Dermis blood vessel endothelial cell (primary cell): ENCODE measurements around the gene C3orf62. TPM values are rescaled to one million over a fixed set of nuclear protein-coding genes. Genes with fewer than 3 reads are reported as not detected.
"Not testable (repeated sequence)": the region's sequence is repeated elsewhere in the genome, so short reads cannot be mapped to it uniquely, and the experiment has no call there.

Experiments
- DNase-seq: peaks from one replicate; pipeline ENCODE4 v3.0.0; 2010
- total RNA-seq: library from RNA; depleted of rRNA; stranded (reverse); fragments of >200 nt; gene quantifications from 2 replicates; pipeline ENCODE4 v1.2.3, GENCODE V29; 2014

C3orf62 gene
- total RNA-seq, 1 donor from 2014 or later = 1.4 TPM

- DNase-seq = no peak
Observed at GRCh38 chr3:49266410-49267095, 10.5 kb downstream of the C3orf62 start.

GRCh38 chr3:49265661-49266386 lies 11.2 kb downstream of the C3orf62 start:
- DNase-seq = no peak

DNA sequence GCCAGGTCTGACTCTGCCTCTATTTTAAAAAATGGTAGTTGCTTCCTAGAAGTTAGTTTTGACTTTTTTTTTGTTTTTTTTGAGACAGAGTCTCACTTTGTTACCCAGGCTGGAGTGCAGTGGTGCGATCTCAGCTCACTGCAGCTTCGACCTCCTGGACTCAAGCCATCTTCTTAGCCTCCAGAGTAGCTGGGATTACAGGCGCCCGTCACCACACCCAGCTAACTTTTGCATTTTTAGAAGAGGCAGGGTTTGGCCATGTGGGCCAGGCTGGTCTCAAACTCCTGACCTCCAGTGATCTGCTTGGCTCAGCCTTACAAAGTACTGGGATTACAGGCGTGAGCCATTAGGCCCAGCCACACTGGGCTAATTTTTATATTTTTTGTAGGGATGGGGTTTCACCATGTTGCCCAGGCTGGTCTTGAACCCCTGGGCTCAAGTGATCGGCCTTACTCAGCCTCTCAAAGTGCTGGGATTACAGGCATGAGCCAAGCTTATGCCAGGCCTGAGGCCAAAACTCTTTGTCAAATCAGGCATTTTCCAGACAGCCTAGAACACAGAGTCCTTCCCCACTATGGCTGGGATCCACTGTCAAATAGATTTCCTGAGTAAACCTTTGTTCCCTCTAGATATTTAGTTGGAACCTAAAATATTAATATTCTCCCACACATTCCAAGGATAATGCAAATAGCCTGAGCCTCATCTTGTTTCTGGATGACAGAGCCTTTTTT lies 13.7 kb downstream of the C3orf62 start:
- DNase-seq = no peak

GRCh38 chr3:49260806-49261324 lies 16.2 kb downstream of the C3orf62 start:
- no peak for DNase-seq

GRCh38 chr3:49257187-49257586 lies 19.8 kb downstream of the C3orf62 start:
- no peak for DNase-seq

DNA sequence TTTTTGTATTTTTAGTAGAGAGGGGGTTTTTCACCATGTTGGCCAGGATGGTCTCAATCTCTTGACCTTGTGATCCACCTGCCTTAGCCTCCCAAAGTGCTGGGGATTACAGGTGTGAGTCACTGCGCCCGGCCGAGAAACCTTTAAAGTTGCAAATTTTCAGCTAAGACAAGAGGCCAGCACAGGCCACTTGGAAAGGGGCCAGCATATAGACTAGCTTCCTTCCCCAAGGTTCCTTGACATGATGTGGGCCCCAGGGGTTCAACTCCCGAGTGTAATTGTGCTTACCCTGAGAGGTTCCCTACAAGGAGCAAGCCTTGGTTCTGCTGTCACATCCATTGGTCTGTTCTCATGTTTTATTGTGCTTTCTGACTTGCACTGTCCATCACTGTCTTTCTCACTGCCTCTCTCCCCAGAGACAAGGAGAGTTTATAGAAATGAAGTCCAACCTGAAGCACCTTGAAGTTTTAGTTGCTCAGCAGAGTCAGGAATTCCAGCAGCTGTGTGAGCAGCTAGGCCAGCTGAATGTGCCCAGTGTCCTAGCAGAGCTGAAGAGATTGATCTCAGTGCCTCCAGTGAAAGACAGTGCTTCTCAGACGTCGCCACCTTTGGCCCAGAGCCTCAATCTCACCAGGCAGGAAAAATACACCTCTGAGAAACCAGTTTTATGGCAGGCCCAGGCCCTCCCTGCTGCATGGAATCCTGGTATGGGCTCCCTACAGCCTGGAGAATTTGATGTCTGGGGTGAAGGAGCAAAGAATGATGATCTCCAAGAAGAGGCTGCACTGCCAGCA lies 21.1 kb downstream of the C3orf62 start:
- DNase-seq = peak; percentile 16

- DNase-seq = no peak
Observed at GRCh38 chr3:49255112-49255511, 21.9 kb downstream of the C3orf62 start.

GRCh38 chr3:49253512-49253911 lies 23.5 kb downstream of the C3orf62 start:
- DNase-seq = no peak

GRCh38 chr3:49248840-49249227 lies 28.2 kb downstream of the C3orf62 start:
- peak; percentile 10 for DNase-seq

DNA sequence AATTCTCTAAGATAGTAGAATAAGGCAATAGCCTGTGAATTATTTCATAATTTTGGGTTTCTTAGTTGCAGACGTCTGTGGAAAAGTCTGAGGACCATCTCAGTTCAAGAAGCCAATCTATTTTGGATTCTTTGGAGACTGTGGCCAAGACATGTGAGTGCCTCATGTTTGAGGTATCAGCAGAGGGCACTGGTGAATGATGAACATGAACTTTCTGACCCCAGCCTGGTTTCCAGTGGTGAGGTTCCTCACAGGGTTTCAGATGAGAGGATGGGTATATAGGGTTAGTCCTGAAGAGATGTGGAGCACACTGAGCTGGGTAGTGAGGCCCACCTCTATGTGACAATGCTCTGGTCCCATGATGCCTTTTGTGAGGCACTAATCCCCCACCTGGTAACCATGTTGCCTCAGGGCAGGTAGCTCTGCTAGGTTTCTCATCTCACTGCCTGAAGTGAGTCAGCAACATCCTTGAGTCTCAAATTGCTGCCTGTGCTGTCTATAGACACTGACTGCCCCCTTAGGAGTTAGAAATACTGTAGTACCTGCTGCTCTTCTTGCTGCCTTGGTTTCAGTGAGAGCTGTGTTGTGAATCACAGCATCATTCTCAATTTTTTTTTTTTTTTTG lies 32.3 kb downstream of the C3orf62 start:
- no peak for DNase-seq

DNA sequence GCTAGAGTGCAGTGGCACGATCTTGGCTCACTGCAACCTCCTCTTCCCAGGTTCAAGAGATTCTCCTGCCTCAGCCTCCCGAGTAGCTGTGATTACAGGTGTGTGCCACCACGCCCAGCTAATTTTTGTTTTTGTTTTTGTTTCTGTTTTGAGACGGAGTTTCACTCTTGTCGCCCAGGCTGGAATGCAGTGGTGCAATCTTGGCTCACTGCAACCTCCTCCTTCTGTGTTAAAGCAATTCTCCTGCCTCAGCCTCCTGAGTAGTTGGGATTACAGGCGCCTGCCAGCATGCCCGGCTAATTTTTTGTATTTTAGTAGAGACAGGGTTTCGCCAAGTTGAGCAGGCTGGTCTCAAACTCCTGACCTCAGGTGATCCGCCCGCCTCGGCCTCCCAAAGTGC lies 36.9 kb downstream of the C3orf62 start:
- DNase-seq = not testable (repeated sequence)

- DNase-seq = peak; percentile 92
Observed at GRCh38 chr3:49238274-49239127, 38.5 kb downstream of the C3orf62 start.

DNA sequence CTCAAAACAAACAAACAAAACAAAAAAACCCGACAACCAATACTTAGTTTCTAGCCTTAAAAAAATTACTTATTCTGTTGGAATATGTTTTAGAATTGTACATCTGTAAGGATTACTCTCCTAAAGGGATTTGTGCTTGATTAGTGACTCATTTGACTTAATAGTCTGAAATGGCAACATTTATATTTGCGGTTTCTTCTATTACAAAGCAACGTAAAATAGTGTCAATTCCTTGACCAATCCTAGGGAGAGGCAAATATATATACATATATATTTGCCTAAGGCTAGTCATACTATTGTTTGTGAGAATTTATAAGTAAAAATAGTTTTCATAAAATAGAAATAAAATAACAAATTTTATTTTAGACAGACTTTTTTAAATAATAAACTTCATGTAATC lies 39.7 kb downstream of the C3orf62 start:
- DNase-seq = no peak

DNA sequence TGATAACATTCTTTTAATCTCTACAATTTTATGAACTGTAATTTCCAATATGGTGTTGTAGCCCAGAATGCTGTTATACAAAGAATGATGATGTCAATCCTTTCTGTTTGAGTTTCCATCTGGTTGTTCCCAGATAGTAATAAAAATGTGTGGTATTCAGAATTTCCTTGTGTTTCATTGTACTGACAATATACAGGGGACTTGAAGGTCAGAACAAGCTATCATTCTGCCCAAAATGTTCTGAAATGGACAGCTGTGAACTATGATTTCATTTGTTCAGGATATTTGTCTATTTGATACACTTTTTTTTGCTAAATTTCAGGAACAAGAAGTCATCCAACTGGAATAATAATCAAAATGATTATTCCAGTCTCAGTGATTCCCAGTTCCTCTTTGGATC lies 40.8 kb downstream of the C3orf62 start:
- peak; percentile 40 for DNase-seq

- not testable (repeated sequence) for DNase-seq
Observed at GRCh38 chr3:49228817-49229216, 48.2 kb downstream of the C3orf62 start.

DNA sequence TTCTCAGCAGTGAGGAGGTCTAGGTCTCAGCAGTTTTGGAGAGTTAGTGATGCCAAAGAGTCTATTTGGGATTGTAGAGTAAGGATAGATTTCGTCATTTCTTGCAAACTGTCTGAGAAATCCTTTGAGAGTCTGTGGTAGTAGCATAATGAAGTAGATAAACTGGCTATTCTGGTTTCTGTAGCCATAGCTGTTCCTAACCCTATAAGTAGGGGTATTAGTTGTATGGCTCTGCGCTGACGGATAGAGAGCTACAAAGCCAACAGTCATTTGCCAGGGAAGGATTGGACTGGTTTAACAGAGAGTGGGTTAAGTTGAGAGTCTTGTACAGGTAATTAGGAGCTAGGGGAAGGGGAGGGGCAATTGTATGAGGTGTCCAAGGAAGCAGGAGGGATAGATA lies 55.0 kb downstream of the C3orf62 start:
- DNase-seq = no peak

- DNase-seq = not testable (repeated sequence)
Observed at GRCh38 chr3:49220985-49221563, 56.0 kb downstream of the C3orf62 start.

DNA sequence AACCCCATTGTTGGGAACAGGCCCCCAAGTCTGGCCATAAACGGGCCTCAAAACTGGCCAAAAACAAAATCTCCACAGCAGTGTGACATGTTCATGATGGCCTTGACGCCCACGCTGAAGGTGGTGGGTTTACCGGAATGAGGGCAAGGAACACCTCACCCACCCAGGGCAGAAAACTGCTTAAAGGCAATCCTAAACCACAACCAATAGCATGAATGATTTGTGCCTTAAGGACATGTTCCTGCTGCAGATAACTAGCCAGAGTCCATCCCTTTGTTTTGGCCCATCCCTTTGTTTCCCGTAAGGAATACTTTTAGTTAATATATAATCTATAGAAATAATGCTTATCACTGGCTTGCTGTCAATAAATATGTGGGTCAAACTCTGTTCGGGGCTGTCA lies 57.9 kb downstream of the C3orf62 start:
- DNase-seq = no peak
